CD4-positive, alpha-beta T cell treated with Interleukin-15 for 1 hour (primary cell): ENCODE data around the gene NUTM2G.
"Not testable (repeated sequence)": the region's sequence is repeated elsewhere in the genome, so short reads cannot be mapped to it uniquely, and the experiment has no call there.

Source experiments
- DNase-seq: peaks from one replicate; pipeline ENCODE4 v3.0.0-alpha.2; 2020

NUTM2G gene

GRCh38 chr9:96942181-96942580, 13.5 kb downstream of the NUTM2G start:
- DNase-seq = not testable (repeated sequence)

- DNase-seq = not testable (repeated sequence)
Measured at GRCh38 chr9:96949346-96949745, 20.7 kb downstream of the NUTM2G start.

- not testable (repeated sequence) for DNase-seq
Measured at GRCh38 chr9:96950539-96950938, 21.9 kb downstream of the NUTM2G start.

- DNase-seq = not testable (repeated sequence)
Measured at GRCh38 chr9:96967591-96967990, 38.9 kb downstream of the NUTM2G start.

GRCh38 chr9:96972552-96972951, 43.9 kb downstream of the NUTM2G start:
- not testable (repeated sequence) for DNase-seq

GRCh38 chr9:96974037-96974436, 45.4 kb downstream of the NUTM2G start:
- not testable (repeated sequence) for DNase-seq

GRCh38 chr9:96983496-96984122, 55.0 kb downstream of the NUTM2G start:
- DNase-seq = not testable (repeated sequence)

- not testable (repeated sequence) for DNase-seq
Measured at GRCh38 chr9:96984139-96984538, 55.5 kb downstream of the NUTM2G start.

GRCh38 chr9:96984887-96985286, 56.2 kb downstream of the NUTM2G start:
- not testable (repeated sequence) for DNase-seq
